GM12878 (cell line): Measurements from ENCODE around the gene HYAL4. TPM values are rescaled to one million over a fixed set of nuclear protein-coding genes. Genes with fewer than 3 reads are reported as not detected.
"Not testable (repeated sequence)": the region's sequence is repeated elsewhere in the genome, so short reads cannot be mapped to it uniquely, and the experiment has no call there.

Source experiments
- ATAC-seq: fragments of 200-7000 bp; cut with Tn5 transposase; 3 replicates; pipeline ENCODE4 v1.9.1; 2020; ENCODE audit warnings: mild to moderate bottlenecking, moderate library complexity
- BruUV-seq: library from RNA; stranded (reverse); fragments of 400-500 nt; replicated peaks from 2 replicates; lab custom pipeline; 2021; lab: Mats Ljungman, UMichigan
- CTCF ChIA-PET: fragments of 300-600 bp; sonication (Branson Sonifier 250); formaldehyde crosslinking; extraction: SDS; loops from one replicate; lab custom pipeline; 2021; ENCODE audit warnings: inconsistent platforms; lab: Yijun Ruan, JAX
- POLR2A ChIA-PET: fragments of 350-600 bp; formaldehyde crosslinking; extraction: SDS; loops from one replicate; lab custom pipeline; 2021; ENCODE audit warnings: inconsistent platforms; lab: Charles Lee
- RAD21 ChIA-PET: fragments of 300-600 bp; sonication (Branson Sonifier 250); formaldehyde crosslinking; loops from one replicate; lab custom pipeline; 2023; ENCODE audit warnings: antibody characterized with exemption; ENCODE audit not compliant: unreplicated experiment; lab: Charles Lee
- SMC1A ChIA-PET: fragments of 300-600 bp; sonication (Branson Sonifier 250); formaldehyde crosslinking; loops from one replicate; lab custom pipeline; 2023; ENCODE audit not compliant: unreplicated experiment, uncharacterized antibody; lab: Charles Lee
- DNase-seq: peaks from one replicate; pipeline ENCODE4 v3.0.0-alpha.2; 2011; ENCODE audit warnings: low read depth, low spot score
- FAIRE-seq: peaks from 3 replicates; lab custom pipeline; 2011; peaks lifted over from hg19 to GRCh38; lab: Jason Lieb, UNC
- H2AFZ ChIP-seq: 2 replicates; pipeline ENCODE4 v1.6.0; 2011; ENCODE audit warnings: low read depth, low read length, control low read depth; ENCODE audit not compliant: control insufficient read depth
- H3K27ac ChIP-seq: 2 replicates; pipeline ENCODE4 v1.5.1; 2011; ENCODE audit warnings: control low read depth; ENCODE audit not compliant: control insufficient read depth, insufficient read depth
- H3K27me3 ChIP-seq, 2 experiments: replicated peaks in 1 of 2; 2 replicates each; pipeline versions ENCODE4 v1.6.0 to v1.6.1; 2011; ENCODE audit warnings: low read length in 1 of 2; ENCODE audit not compliant: control insufficient read depth in 2 of 2, insufficient read depth in 2 of 2
- H3K36me3 ChIP-seq, 2 experiments: 2 replicates each; pipeline ENCODE4 v1.5.1; 2011; ENCODE audit warnings: low read length in 1 of 2; ENCODE audit not compliant: control insufficient read depth in 2 of 2, insufficient read depth in 2 of 2
- H3K4me1 ChIP-seq: 2 replicates; pipeline ENCODE4 v1.6.1; 2011; ENCODE audit warnings: mild to moderate bottlenecking, low read length, moderate library complexity, mixed read lengths; ENCODE audit not compliant: control insufficient read depth, insufficient read depth
- H3K4me2 ChIP-seq: 2 replicates; pipeline ENCODE4 v1.6.0; 2011; ENCODE audit warnings: control low read depth; ENCODE audit not compliant: control insufficient read depth, insufficient read depth
- H3K4me3 ChIP-seq: fragments of 200-600 bp; sonication (generic); 2 replicates; pipeline ENCODE4 v1.5.1; 2016
- H3K79me2 ChIP-seq: 2 replicates; pipeline ENCODE4 v1.6.0; 2011; ENCODE audit warnings: low read length; ENCODE audit not compliant: control insufficient read depth, insufficient read depth
- H3K9ac ChIP-seq: 2 replicates; pipeline ENCODE4 v1.8.0; 2011; ENCODE audit warnings: low read length, control low read depth, mixed read lengths; ENCODE audit not compliant: control insufficient read depth, insufficient read depth
- H3K9me3 ChIP-seq: replicated peaks from 3 replicates; pipeline ENCODE4 v1.5.1; 2011; ENCODE audit warnings: mild to moderate bottlenecking, low read length; ENCODE audit not compliant: control insufficient read depth, insufficient read depth
- H4K20me1 ChIP-seq: 2 replicates; pipeline ENCODE4 v1.6.0; 2011; ENCODE audit not compliant: control insufficient read depth, insufficient read depth
- CBX5 ChIP-seq: sonication (generic); IDR thresholded peaks from 2 replicates; pipeline ENCODE4 v1.6.1; 2016; ENCODE audit warnings: low read depth, moderate library complexity, mild to moderate bottlenecking, inconsistent platforms
- MTA2 ChIP-seq: fragments of 450-650 bp; IDR thresholded peaks from 2 replicates; pipeline ENCODE4 v1.6.1; 2016; ENCODE audit warnings: low read depth, mild to moderate bottlenecking, moderate library complexity
- POLR2A ChIP-seq: IDR thresholded peaks from 2 replicates; pipeline ENCODE4 v1.6.1; 2011; ENCODE audit warnings: low read depth, mild to moderate bottlenecking, low read length
- SMAD1 ChIP-seq: fragments of 450-650 bp; IDR thresholded peaks from 2 replicates; pipeline ENCODE4 v1.6.1; 2018; ENCODE audit warnings: mild to moderate bottlenecking, low read depth; ENCODE audit not compliant: partially characterized antibody
- ZNF384 ChIP-seq: IDR thresholded peaks from 2 replicates; pipeline ENCODE4 v1.6.1; 2012; ENCODE audit warnings: low read depth, mild to moderate bottlenecking, low read length, improper control_type of control experiment, borderline replicate concordance
- WGBS: methylation state at CpG from one replicate; pipeline ENCODE4 v1.1.6; 2016; ENCODE audit warnings: low lambda C conversion rate; ENCODE audit not compliant: insufficient replicate concordance, insufficient coverage; ENCODE audit errors: missing lambda C conversion rate; 5-methylcytosine and 5-hydroxymethylcytosine counted together
- in situ Hi-C: fragments of 300-500 bp; cut with MboI; formaldehyde crosslinking; loops from 9 replicates; pipeline ENCODE4 v1.14.3; 2018; ENCODE audit warnings: mixed read lengths
- intact Hi-C: fragments of 100-400 bp; cut with micrococcal nuclease; formaldehyde crosslinking; loops from one replicate; pipeline ENCODE4 v1.14.2; 2022; ENCODE audit not compliant: unreplicated experiment
- polyA plus RNA-seq, 11 experiments: library from polyadenylated mRNA; depleted of rRNA in 4 of 11; unstranded in 6 of 11; stranded (reverse) in 5 of 11; fragments of >200 nt; fragmentation: Nextera tagmentation in 4 of 11; fragmentation: Illumina TruSeq in 1 of 11; extraction: Ambion mirVana in 4 of 11; extraction: Trizol in 1 of 11; gene quantifications; 1 replicate in 1 of 11; 2 replicates in 10 of 11; pipeline versions ENCODE4 v1.2.1 to v1.2.3, GENCODE V29; 2011 to 2016; ENCODE audit warnings: inconsistent platforms in 2 of 11, missing spikeins in 2 of 11, low read depth in 1 of 11
- total RNA-seq, 4 experiments: library from RNA; depleted of rRNA in 3 of 4; stranded (reverse); fragments of >200 nt in 3 of 4; fragmentation: Illumina TruSeq in 1 of 4; extraction: Trizol in 1 of 4; gene quantifications; 2 replicates each; pipeline versions ENCODE4 v1.2.1 to v1.2.3, GENCODE V29; 2013 to 2021
- TF ChIP-seq, protein P1 (sequence below): IDR thresholded peaks from 2 replicates; pipeline ENCODE4 v1.6.1; 2012; ENCODE audit warnings: low read depth, low read length, improper control_type of control experiment
- TF ChIP-seq, protein P2 (sequence below): fragments of 450-650 bp; IDR thresholded peaks from 2 replicates; pipeline ENCODE4 v1.6.1; 2016; ENCODE audit warnings: mild to moderate bottlenecking

Gene HYAL4
- total and polyA plus RNA-seq, 10 of the 15 experiments (the other 5 are each of a cell fraction or from before 2014, with no cell fraction given), result 0.14 to 0.88 (median 0.26) TPM; not detected in 1

- Histone ChIP-seq H3K4me3 (no peak overlapping the region), H2AFZ (no peak overlapping the region), H3K27ac (no peak overlapping the region), H3K4me2 (no peak overlapping the region), H4K20me1 (no peaks in the 10 kb centered on the region), H3K27me3 (no peaks in the 10 kb centered on the region), H3K79me2 (no peaks in the 10 kb centered on the region), H3K9me3 (no peaks in the 10 kb centered on the region), H3K4me1 (peaks cover 3% of the 10 kb centered on the region), H3K9ac (no peak overlapping the region), H3K36me3 (no peaks in the 10 kb centered on the region)
- ChIA-PET SMC1A (interaction anchor here (0.8 to 1.4 kb wide), 2 partner anchors 19 to 69 kb away, joined by 5 to 6 read pairs; no protein-coding TSS in a partner anchor), POLR2A (no interaction called here), RAD21 (no interaction called here), CTCF (interaction anchor here (1.0 kb wide), 1 partner anchor 20 kb away, joined by 4 read pairs; no protein-coding TSS in a partner anchor)
- intact Hi-C loops (no loop called here), in situ Hi-C loops (no loop called here)
- TF ChIP-seq ZNF384, result no peak
- TF ChIP-seq SMAD1, result no peak
- TF ChIP-seq POLR2A, result no peak
- TF ChIP-seq, protein P1, sequence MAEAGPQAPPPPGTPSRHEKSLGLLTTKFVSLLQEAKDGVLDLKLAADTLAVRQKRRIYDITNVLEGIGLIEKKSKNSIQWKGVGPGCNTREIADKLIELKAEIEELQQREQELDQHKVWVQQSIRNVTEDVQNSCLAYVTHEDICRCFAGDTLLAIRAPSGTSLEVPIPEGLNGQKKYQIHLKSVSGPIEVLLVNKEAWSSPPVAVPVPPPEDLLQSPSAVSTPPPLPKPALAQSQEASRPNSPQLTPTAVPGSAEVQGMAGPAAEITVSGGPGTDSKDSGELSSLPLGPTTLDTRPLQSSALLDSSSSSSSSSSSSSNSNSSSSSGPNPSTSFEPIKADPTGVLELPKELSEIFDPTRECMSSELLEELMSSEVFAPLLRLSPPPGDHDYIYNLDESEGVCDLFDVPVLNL, result no peak
- TF ChIP-seq, protein P2, sequence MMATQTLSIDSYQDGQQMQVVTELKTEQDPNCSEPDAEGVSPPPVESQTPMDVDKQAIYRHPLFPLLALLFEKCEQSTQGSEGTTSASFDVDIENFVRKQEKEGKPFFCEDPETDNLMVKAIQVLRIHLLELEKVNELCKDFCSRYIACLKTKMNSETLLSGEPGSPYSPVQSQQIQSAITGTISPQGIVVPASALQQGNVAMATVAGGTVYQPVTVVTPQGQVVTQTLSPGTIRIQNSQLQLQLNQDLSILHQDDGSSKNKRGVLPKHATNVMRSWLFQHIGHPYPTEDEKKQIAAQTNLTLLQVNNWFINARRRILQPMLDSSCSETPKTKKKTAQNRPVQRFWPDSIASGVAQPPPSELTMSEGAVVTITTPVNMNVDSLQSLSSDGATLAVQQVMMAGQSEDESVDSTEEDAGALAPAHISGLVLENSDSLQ, result no peak
- no peak for TF ChIP-seq MTA2
- TF ChIP-seq CBX5, result no peak
- DNase-seq (no peak), ATAC-seq (no peak), FAIRE-seq (no peak)
- BruUV-seq, result no TSS peak
- 24% methylated on average over 4 of the region's 4 CpGs for WGBS
These were observed 26.0 kb upstream of the HYAL4 start for GRCh38 chr7:123819001-123819400.

DNA sequence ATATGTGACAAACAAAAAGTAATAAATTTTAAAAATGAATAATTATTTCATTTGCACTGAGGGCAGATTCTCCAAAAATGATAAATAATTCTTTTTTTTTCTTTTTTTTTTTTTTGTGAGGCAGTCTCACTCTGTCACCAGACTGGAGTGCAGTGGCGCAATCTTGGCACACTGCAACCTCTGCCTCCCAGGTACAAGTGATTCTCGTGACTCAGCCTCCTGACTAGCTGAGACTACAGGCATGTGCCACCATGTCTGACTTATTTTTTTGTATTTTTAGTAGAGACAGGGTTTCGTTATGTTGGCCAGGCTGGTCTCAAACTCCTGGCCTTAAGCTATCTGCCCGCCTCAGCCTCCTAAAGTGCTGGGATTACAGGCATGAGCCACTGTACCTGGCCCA lies 25.2 kb upstream of the HYAL4 start:
- H3K4me3 ChIP-seq, H4K20me1 ChIP-seq, POLR2A ChIA-PET, H3K36me3 ChIP-seq, H3K27me3 ChIP-seq, H3K4me2 ChIP-seq, H3K27ac ChIP-seq, DNase-seq, H3K79me2 ChIP-seq, ATAC-seq, RAD21 ChIA-PET, H3K9ac ChIP-seq, H3K9me3 ChIP-seq, H2AFZ ChIP-seq, FAIRE-seq, BruUV-seq, in situ Hi-C loops, intact Hi-C loops: not testable (repeated sequence)
- ChIA-PET CTCF (interaction anchor here (1.0 kb wide), 1 partner anchor 45 kb away, joined by 3 read pairs; no protein-coding TSS in a partner anchor), SMC1A (interaction anchor here (0.6 to 1.4 kb wide), 4 partner anchors 19 to 286 kb away, joined by 3 to 6 read pairs (median 4); no protein-coding TSS in a partner anchor)
- H3K4me1 ChIP-seq, result peaks cover 10% of the 10 kb centered on the region
- WGBS, result 59% methylated on average over 4 of the region's 4 CpGs
